Endothelial cell (in vitro differentiated cells): ENCODE measurements around the gene B3GLCT. TPM values are rescaled to one million over a fixed set of nuclear protein-coding genes. Genes with fewer than 3 reads are reported as not detected.

Experiments used
- DNase-seq: peaks from one replicate; pipeline ENCODE4 v3.0.0; 2021; ENCODE audit warnings: low spot score
- H3K27ac Mint-ChIP-seq: one replicate; pipeline ENCODE4 v1.8.0; 2021; ENCODE audit warnings: mixed read lengths, inconsistent platforms; ENCODE audit not compliant: unreplicated experiment
- H3K27me3 Mint-ChIP-seq: one replicate; pipeline ENCODE4 v1.8.0; 2021; ENCODE audit warnings: mild to moderate bottlenecking, moderate library complexity, mixed read lengths, inconsistent platforms; ENCODE audit not compliant: unreplicated experiment
- H3K36me3 Mint-ChIP-seq: one replicate; pipeline ENCODE4 v1.8.0; 2021; ENCODE audit warnings: mild to moderate bottlenecking, low read depth, mixed read lengths, inconsistent platforms; ENCODE audit not compliant: unreplicated experiment
- H3K4me1 Mint-ChIP-seq: one replicate; pipeline ENCODE4 v1.8.0; 2021; ENCODE audit warnings: mild to moderate bottlenecking, mixed read lengths, inconsistent platforms; ENCODE audit not compliant: unreplicated experiment
- H3K4me3 Mint-ChIP-seq: one replicate; pipeline ENCODE4 v1.8.0; 2021; ENCODE audit warnings: mild to moderate bottlenecking, mixed read lengths, inconsistent platforms; ENCODE audit not compliant: unreplicated experiment
- H3K9me3 Mint-ChIP-seq: one replicate; pipeline ENCODE4 v1.8.0; 2021; ENCODE audit warnings: mixed read lengths, inconsistent platforms; ENCODE audit not compliant: unreplicated experiment
- total RNA-seq: library from RNA; stranded (reverse); fragmentation: NEBNext Ultra II Directional; extraction: Animal tissue kit (Norgen Biotek cat#: 25700); gene quantifications from one replicate; pipeline ENCODE4 v1.2.1, GENCODE V29; 2021; ENCODE audit not compliant: unreplicated experiment
- TF ChIP-seq, protein P1 (sequence below): fragments of 200-600 bp; sonication (generic); IDR thresholded peaks from one replicate; pipeline ENCODE4 v1.5.0; 2021; ENCODE audit warnings: antibody characterized with exemption; ENCODE audit not compliant: unreplicated experiment

B3GLCT gene
- total RNA-seq, 1 donor from 2014 or later: 9.8 TPM

DNA sequence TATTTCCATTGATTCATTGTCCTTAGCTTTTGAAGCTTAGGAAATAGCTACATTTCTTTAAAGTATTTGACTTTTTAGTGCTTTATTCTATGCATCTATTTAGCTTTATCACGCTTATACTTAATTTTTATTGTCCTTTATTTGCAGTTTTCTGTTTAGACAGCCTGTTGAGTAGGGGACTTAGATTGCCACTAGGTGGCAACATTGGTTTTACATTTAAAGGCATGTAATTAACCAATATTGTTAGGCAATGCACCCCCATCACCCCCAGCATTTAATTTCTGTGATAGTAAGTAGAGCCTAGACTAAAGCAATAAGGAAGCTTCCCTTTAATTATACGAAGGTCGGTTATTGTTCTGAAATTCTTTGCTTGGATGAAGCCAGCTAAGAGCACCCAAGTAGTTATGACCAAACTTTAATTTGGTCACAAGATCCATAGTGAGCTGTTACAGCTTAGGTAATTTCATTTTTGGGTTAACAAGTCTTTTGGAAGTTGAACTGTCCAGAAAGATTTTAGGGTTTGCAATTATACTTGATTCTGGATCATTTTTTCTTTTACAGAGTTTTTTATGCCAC lies 36.5 kb downstream of the B3GLCT start:
- Mint-ChIP-seq H3K27ac (no peak overlapping the region), H3K4me1 (no peaks in the 10 kb centered on the region), H3K27me3 (peaks cover 9% of the 10 kb centered on the region), H3K9me3 (no peaks in the 10 kb centered on the region), H3K4me3 (no peak overlapping the region), H3K36me3 (peaks cover 3% of the 10 kb centered on the region)
- no peak for DNase-seq
- TF ChIP-seq, protein P1, sequence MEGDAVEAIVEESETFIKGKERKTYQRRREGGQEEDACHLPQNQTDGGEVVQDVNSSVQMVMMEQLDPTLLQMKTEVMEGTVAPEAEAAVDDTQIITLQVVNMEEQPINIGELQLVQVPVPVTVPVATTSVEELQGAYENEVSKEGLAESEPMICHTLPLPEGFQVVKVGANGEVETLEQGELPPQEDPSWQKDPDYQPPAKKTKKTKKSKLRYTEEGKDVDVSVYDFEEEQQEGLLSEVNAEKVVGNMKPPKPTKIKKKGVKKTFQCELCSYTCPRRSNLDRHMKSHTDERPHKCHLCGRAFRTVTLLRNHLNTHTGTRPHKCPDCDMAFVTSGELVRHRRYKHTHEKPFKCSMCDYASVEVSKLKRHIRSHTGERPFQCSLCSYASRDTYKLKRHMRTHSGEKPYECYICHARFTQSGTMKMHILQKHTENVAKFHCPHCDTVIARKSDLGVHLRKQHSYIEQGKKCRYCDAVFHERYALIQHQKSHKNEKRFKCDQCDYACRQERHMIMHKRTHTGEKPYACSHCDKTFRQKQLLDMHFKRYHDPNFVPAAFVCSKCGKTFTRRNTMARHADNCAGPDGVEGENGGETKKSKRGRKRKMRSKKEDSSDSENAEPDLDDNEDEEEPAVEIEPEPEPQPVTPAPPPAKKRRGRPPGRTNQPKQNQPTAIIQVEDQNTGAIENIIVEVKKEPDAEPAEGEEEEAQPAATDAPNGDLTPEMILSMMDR: peak; percentile 75

- Mint-ChIP-seq H3K27me3 (no peaks in the 10 kb centered on the region), H3K36me3 (no peaks in the 10 kb centered on the region), H3K4me1 (no peaks in the 10 kb centered on the region), H3K9me3 (no peaks in the 10 kb centered on the region), H3K27ac (no peak overlapping the region), H3K4me3 (no peak overlapping the region)
- no peak for DNase-seq
- TF ChIP-seq, protein P1: no peak
These were observed 41.1 kb downstream of the B3GLCT start for GRCh38 chr13:31240921-31241320.

DNA sequence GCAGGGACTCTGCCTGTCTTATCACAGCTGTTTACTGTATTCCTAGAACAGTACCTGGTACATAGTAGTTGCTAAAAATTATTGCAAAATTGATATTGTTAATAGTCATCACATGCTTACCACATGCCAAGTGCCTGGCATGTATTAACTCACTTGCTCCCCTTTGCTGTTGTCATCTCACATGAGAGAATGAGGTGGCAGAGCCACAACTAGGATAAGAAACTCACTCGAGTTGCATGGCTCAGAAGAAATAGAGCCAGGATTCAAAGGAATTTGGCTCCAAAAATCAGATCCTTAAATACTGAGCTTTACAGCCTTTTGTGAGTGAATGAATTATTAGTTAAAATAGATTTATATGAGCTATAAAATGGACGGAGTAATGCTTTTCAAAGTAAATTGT lies 42.6 kb downstream of the B3GLCT start:
- Mint-ChIP-seq H3K36me3 (no peaks in the 10 kb centered on the region), H3K27me3 (no peaks in the 10 kb centered on the region), H3K4me3 (no peak overlapping the region), H3K27ac (no peak overlapping the region), H3K4me1 (no peaks in the 10 kb centered on the region), H3K9me3 (no peaks in the 10 kb centered on the region)
- no peak for DNase-seq
- TF ChIP-seq, protein P1: no peak

- DNase-seq: no peak
- Mint-ChIP-seq H3K9me3 (no peaks in the 10 kb centered on the region), H3K4me1 (no peaks in the 10 kb centered on the region), H3K27ac (no peak overlapping the region), H3K36me3 (no peaks in the 10 kb centered on the region), H3K27me3 (no peaks in the 10 kb centered on the region), H3K4me3 (no peak overlapping the region)
- TF ChIP-seq, protein P1: no peak
These were observed 43.1 kb downstream of the B3GLCT start for GRCh38 chr13:31242916-31243315.

DNA sequence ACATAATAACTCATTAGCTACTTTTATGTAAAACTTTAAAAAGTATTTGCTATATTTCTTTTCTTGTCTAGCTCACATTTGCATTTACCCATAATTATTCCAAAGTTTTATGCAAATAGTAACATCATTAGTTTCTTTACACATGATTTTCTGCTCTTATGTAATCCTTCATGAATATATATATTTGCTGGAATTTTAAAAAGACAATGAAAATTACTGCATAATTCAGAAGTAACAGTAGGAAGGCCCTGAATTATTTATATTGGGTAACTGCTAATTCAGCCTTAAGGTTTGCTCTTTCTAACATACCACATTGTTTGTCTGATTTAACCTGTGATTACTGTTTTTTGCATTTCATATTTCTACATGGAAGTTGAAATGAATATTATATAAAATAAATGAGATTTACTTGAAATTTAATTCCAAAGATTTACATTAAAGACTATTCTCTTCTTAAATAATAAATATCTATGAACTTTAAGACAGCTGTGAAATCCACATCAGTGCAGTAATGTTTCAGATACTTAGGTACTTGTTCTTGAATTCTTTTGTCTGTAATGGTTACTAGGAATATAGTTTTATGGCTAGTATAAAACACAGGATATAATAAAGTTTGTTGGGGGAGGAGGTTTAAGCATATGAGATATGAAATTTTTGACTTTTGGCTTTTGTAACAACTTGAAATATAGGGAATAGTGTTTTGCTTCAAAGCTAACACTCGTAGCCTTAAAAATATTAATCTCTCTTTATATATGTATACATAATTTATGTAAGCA lies 46.0 kb downstream of the B3GLCT start:
- TF ChIP-seq, protein P1: no peak
- DNase-seq: no peak
- H3K27me3 Mint-ChIP-seq: no peaks in the 10 kb centered on the region
- H3K9me3 Mint-ChIP-seq: no peaks in the 10 kb centered on the region
- no peaks in the 10 kb centered on the region for H3K36me3 Mint-ChIP-seq
- H3K4me1 Mint-ChIP-seq: no peaks in the 10 kb centered on the region
- no peak overlapping the region for H3K4me3 Mint-ChIP-seq
- no peak overlapping the region for H3K27ac Mint-ChIP-seq
